Tibial nerve (tissue), 4 donors: Measurements from ENCODE around the gene L1CAM. TPM values are rescaled to one million over a fixed set of nuclear protein-coding genes. Genes with fewer than 3 reads are reported as not detected.

Experiments used
- DNase-seq, 2 donors: peaks; one replicate each; pipeline ENCODE4 v3.0.0-alpha.2; 2019; ENCODE audit warnings: low spot score in 2 of 2
- H3K27ac ChIP-seq, 4 donors: fragments of 200-600 bp; sonication (generic) in 3 of 4; one replicate each; pipeline ENCODE4 v1.5.1; 2017 to 2019; ENCODE audit warnings: mild to moderate bottlenecking in 1 of 4
- H3K27me3 ChIP-seq, 2 donors: fragments of 200-600 bp; sonication (generic) in 1 of 2; one replicate each; pipeline versions ENCODE4 v1.5.1 to v1.6.0; 2017 to 2019
- H3K36me3 ChIP-seq, 3 donors: fragments of 200-600 bp; sonication (generic); one replicate each; pipeline ENCODE4 v1.5.1; 2018 to 2019
- H3K4me1 ChIP-seq, 4 donors: fragments of 200-600 bp; sonication (generic) in 3 of 4; one replicate each; pipeline ENCODE4 v1.5.1; 2017 to 2019
- H3K4me3 ChIP-seq, 4 donors: fragments of 200-600 bp; sonication (generic) in 3 of 4; one replicate each; pipeline ENCODE4 v1.5.1; 2017 to 2019; ENCODE audit warnings: mild to moderate bottlenecking in 1 of 4, moderate library complexity in 1 of 4
- H3K9me3 ChIP-seq, 4 donors: fragments of 200-600 bp; sonication (generic) in 3 of 4; one replicate each; pipeline ENCODE4 v1.5.1; 2017 to 2019
- EP300 ChIP-seq, 2 donors: sonication (generic); formaldehyde crosslinking; IDR thresholded peaks; one replicate each; pipeline ENCODE4 v1.6.1; 2017; ENCODE audit warnings: antibody characterized with exemption in 2 of 2, mild to moderate bottlenecking in 1 of 2
- POLR2A ChIP-seq, 2 donors: fragments of 450-650 bp; IDR thresholded peaks; one replicate each; pipeline ENCODE4 v1.6.1; 2017; ENCODE audit warnings: antibody characterized with exemption in 2 of 2, mild to moderate bottlenecking in 2 of 2, moderate library complexity in 2 of 2
- WGBS, 2 donors: methylation state at CpG; one replicate each; pipeline ENCODE4 v1.1.5; 2018; 5-methylcytosine and 5-hydroxymethylcytosine counted together
- total RNA-seq, 4 donors: library from RNA; depleted of rRNA; stranded (reverse); fragments of >200 nt; gene quantifications; one replicate each; pipeline ENCODE4 v1.1.0, GENCODE V29; 2016
- TF ChIP-seq, protein P1 (sequence below), 5 experiments: fragments of 200-600 bp in 3 of 5; fragments of 450-650 bp in 2 of 5; sonication (generic) in 3 of 5; IDR thresholded peaks; one replicate each; pipeline ENCODE4 v1.5.1; 2016 to 2019; ENCODE audit warnings: antibody characterized with exemption in 5 of 5, mild to moderate bottlenecking in 3 of 5, moderate library complexity in 2 of 5

Gene L1CAM
- total RNA-seq, 4 donors from 2014 or later = 23.7 to 53.7 (median 46.3) TPM

DNA sequence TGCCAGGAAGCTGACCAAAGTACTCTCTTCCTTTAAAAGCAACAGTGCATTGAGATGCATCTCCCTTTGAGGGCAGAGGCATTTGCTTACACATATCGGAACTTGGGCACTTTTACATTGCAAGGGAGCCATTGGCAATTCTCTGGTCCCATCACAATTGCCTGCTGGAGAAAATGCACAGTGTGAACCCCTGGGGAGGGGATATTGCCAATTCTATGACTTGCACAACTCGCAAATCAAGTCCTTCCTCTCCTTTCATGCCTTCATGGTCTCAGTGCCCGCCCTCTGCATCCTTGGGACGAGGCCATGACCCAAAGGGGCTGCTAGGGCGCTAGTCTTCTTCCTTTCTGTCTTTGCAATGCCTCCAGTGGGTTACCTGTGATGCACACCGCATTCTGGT, 40.8 kb downstream of the L1CAM start:
- Histone ChIP-seq H3K9me3 (no peaks in the 10 kb centered on the region), H3K36me3 (no peaks in the 10 kb centered on the region), H3K27ac (no peak overlapping the region), H3K27me3 (peaks cover 0 to 48% of the 10 kb centered on the region in 2 donors), H3K4me3 (no peak overlapping the region), H3K4me1 (no peaks in the 10 kb centered on the region)
- DNase-seq = no peak
- WGBS, 2 donors = 35 to 51% methylated on average over 6 of the region's 6 CpGs
- TF ChIP-seq POLR2A (IDR thresholded peaks at IDR 0.05) = no peak
- no peak for TF ChIP-seq EP300 (IDR thresholded peaks at IDR 0.05)
- TF ChIP-seq, protein P1, sequence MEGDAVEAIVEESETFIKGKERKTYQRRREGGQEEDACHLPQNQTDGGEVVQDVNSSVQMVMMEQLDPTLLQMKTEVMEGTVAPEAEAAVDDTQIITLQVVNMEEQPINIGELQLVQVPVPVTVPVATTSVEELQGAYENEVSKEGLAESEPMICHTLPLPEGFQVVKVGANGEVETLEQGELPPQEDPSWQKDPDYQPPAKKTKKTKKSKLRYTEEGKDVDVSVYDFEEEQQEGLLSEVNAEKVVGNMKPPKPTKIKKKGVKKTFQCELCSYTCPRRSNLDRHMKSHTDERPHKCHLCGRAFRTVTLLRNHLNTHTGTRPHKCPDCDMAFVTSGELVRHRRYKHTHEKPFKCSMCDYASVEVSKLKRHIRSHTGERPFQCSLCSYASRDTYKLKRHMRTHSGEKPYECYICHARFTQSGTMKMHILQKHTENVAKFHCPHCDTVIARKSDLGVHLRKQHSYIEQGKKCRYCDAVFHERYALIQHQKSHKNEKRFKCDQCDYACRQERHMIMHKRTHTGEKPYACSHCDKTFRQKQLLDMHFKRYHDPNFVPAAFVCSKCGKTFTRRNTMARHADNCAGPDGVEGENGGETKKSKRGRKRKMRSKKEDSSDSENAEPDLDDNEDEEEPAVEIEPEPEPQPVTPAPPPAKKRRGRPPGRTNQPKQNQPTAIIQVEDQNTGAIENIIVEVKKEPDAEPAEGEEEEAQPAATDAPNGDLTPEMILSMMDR (IDR thresholded peaks at IDR 0.05) = no peak

DNA sequence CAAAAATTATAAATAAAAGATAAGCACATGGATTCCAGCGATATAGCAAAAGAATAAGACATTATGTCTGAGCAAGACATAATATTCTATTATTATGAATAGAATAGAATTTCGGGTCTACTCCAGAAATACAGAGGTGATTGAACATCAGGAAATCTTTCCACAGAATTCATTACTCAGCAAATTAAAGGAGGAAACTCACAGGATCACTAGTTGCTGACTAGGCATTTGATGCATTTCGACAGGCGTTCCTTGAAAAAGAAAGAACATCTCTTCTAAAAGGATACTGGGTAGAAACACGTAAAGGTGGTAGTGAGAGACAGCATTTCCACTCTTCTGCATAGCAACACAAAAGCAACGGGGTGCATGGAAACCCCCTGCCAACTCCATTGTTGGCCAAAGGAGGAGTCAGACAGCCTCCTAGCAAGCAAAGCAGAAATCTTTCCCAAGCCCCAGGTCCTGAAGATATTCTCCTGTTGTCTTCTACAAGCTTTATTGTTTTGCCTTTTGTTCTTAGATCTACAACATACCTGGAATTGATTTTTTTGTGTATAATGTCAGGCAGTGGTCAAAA, 41.4 kb downstream of the L1CAM start:
- 34 to 37% methylated on average over 6 of the region's 6 CpGs for WGBS, 2 donors
- no peak for DNase-seq
- Histone ChIP-seq H3K27me3 (peaks cover 0 to 50% of the 10 kb centered on the region in 2 donors), H3K4me1 (no peaks in the 10 kb centered on the region), H3K9me3 (no peaks in the 10 kb centered on the region), H3K27ac (no peak overlapping the region), H3K36me3 (no peaks in the 10 kb centered on the region), H3K4me3 (no peak overlapping the region)
- TF ChIP-seq EP300 (IDR thresholded peaks at IDR 0.05) = no peak
- no peak for TF ChIP-seq POLR2A (IDR thresholded peaks at IDR 0.05)
- TF ChIP-seq, protein P1 (IDR thresholded peaks at IDR 0.05) = no peak

DNA sequence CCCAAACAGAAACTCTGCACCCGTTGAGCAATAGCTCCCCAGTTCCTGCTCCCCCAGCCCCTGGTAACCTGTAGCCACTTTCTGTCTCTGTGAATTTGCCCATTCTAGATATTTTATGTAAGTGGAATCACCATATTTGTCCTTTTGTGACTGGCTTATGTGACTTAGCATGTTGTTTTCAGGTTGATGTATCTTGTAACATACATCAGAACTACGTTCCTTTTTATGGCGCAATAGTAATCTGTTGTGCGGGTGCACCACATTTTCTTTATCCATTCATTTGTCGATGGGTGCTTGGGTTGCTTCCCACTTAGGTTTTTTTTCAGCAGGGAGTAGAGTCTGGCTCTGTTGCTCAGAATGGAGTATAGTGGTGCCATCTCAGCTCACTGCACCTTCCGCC, 49.1 kb downstream of the L1CAM start:
- Histone ChIP-seq H3K27me3 (peaks cover 0 to 28% of the 10 kb centered on the region in 2 donors), H3K27ac (no peak overlapping the region), H3K4me3 (no peak overlapping the region), H3K9me3 (no peaks in the 10 kb centered on the region), H3K36me3 (no peaks in the 10 kb centered on the region), H3K4me1 (no peaks in the 10 kb centered on the region)
- TF ChIP-seq, protein P1 (IDR thresholded peaks at IDR 0.05) = no peak
- WGBS, 2 donors = 90 to 91% methylated on average over 6 of the region's 6 CpGs
- DNase-seq = no peak

DNA sequence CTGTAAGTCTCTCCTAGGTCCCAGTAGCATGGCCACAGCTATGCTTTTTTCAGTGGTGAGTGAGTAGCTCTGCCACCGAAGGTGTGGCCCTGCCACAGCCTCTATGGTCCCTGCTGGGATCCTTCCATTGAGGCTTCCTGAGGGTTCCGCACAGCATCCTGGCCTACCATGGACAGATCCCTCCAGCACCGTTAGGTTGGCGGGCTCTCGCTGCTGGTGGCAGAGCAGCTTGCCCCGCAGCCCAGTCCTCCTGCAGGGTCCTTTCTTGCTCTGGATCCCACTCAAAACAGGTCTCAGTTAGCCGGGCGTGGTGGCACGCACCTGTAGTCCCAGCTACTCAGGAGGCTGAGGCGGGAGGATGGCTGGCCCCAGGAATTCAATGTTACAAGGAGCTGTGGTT, 53.2 kb downstream of the L1CAM start:
- TF ChIP-seq POLR2A (IDR thresholded peaks at IDR 0.05) (no peak), EP300 (IDR thresholded peaks at IDR 0.05) (no peak)
- TF ChIP-seq, protein P1 (IDR thresholded peaks at IDR 0.05) = no peak
- Histone ChIP-seq H3K36me3 (no peaks in the 10 kb centered on the region), H3K4me1 (peaks cover 0 to 13% (median 0%) of the 10 kb centered on the region in 4 donors), H3K9me3 (no peaks in the 10 kb centered on the region), H3K27me3 (peaks cover 0 to 29% of the 10 kb centered on the region in 2 donors), H3K4me3 (no peak overlapping the region), H3K27ac (no peak overlapping the region)
- 93% methylated on average over 9 of the region's 10 CpGs; no CpG with 5 or more reads in 1 of the 2 donors for WGBS, 2 donors
- DNase-seq = no peak

DNA sequence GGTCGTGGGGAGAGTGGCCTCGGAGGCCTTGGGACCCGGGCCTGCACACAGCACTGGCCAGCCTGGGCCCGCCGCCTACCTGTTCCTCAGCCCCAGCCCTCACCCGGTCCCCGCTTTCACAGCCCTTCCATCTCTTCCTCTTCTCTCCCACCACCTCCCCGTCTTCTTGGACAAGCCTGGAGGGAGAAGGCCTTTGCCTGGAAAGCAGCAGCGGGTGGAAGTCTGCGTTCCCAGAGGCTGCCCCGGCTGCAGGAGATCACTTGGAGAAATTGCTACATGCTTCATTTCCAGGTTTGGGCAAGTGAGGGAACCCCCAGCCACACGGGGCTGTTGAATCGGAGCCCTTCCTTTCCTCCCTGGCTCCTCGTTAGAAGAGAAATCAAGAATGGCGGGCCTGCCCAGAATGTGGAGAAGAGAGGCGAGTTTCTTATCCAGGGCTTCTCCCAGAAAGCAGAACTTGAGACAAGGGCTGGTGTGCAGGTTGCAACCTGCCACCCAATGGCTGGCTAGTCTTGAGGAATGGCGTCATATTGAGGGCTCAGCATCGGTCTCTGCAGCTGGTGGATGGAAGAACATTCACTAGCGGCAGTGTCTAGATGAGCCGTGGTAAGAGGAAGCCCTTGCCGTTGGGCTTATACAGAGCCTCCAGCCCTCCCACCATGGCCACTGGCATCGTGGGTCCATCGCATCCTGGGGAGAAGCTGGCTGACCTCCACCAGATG, 54.4 kb downstream of the L1CAM start:
- Histone ChIP-seq H3K27me3 (peaks cover 0 to 29% of the 10 kb centered on the region in 2 donors), H3K9me3 (no peaks in the 10 kb centered on the region), H3K27ac (peak overlapping the region in 1 of 4 donors; percentile 17), H3K4me1 (peaks cover 0 to 13% (median 0%) of the 10 kb centered on the region in 4 donors), H3K4me3 (no peak overlapping the region), H3K36me3 (no peaks in the 10 kb centered on the region)
- no peak for DNase-seq
- WGBS, 2 donors = 66 to 85% methylated on average over 11 to 23 of the region's 23 CpGs
- TF ChIP-seq POLR2A (IDR thresholded peaks at IDR 0.05) = no peak
- no peak for TF ChIP-seq EP300 (IDR thresholded peaks at IDR 0.05)
- TF ChIP-seq, protein P1 (IDR thresholded peaks at IDR 0.05) = no peak
